GM19239 (cell line): ENCODE results near the gene PTPRD.

Source experiments
- DNase-seq: peaks from one replicate; pipeline ENCODE4 v3.0.0; 2011; ENCODE audit warnings: low spot score; ENCODE audit not compliant: insufficient read length
- FAIRE-seq: peaks from 2 replicates; lab custom pipeline; 2011; peaks lifted over from hg19 to GRCh38; lab: Jason Lieb, UNC

Gene PTPRD

DNA sequence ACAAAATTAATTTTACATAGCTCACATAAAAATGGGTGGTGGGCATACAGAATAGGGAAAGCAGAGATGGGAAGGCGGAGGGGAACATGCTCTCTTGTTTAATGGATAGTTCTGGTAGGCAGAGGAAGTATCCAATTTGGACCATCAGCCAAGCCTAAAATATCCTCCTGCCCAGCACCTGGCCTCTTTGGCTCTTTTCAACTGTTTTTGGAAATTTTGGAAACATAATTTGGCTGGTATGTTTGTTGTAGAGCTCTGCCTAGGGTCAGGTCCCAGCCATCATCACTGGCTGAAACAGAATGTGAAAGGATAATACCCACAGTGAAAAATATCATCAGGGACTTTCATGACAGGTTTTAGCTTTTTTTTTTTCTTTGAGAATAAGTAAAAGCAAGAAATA, 2345.9 kb downstream of the PTPRD start:
- DNase-seq (no peak), FAIRE-seq (no peak)

- FAIRE-seq = no peak
These were observed 2347.5 kb downstream of the PTPRD start for GRCh38 chr9:8265281-8265680.

More at GRCh38 chr9:8265281-8265680, 2347.5 kb downstream of the PTPRD start:
- no peak for DNase-seq
